CD14-positive monocyte (primary cell): Measurements from ENCODE around the gene PRSS16. TPM values are rescaled to one million over a fixed set of nuclear protein-coding genes. Genes with fewer than 3 reads are reported as not detected.

Experiments used
- DNase-seq, 3 donors: peaks; one replicate each; pipeline ENCODE4 v3.0.0-alpha.2; 2011 to 2022
- H2AFZ ChIP-seq: 2 replicates; pipeline ENCODE4 v1.6.0; 2012; ENCODE audit warnings: mild to moderate bottlenecking, low read depth, low read length, inconsistent platforms; ENCODE audit not compliant: insufficient read depth, poor library complexity, severe bottlenecking
- H3K27ac ChIP-seq, 2 donors: 1 replicate in 1 of 2; 2 replicates in 1 of 2; pipeline ENCODE4 v1.5.1; 2012 to 2013; ENCODE audit warnings: low read length in 2 of 2, control low read depth in 1 of 2, inconsistent platforms in 1 of 2, low read depth in 1 of 2, mild to moderate bottlenecking in 1 of 2
- H3K27me3 ChIP-seq, 2 donors: one replicate each; pipeline versions ENCODE4 v1.6.0 to v1.6.1; 2011 to 2013; ENCODE audit warnings: low read length in 2 of 2; ENCODE audit not compliant: control insufficient read depth in 2 of 2, insufficient read depth in 2 of 2
- H3K36me3 ChIP-seq, 2 donors: replicated peaks in 1 of 2; 1 replicate in 1 of 2; 2 replicates in 1 of 2; pipeline versions ENCODE4 v1.5.1 to v1.6.1; 2012 to 2013; ENCODE audit warnings: low read length in 2 of 2, control low read depth in 1 of 2, inconsistent platforms in 1 of 2, mild to moderate bottlenecking in 1 of 2; ENCODE audit not compliant: insufficient read depth in 2 of 2, control insufficient read depth in 1 of 2
- H3K4me1 ChIP-seq, 2 donors: 1 replicate in 1 of 2; 2 replicates in 1 of 2; pipeline versions ENCODE4 v1.5.1 to v1.6.1; 2012 to 2013; ENCODE audit warnings: low read length in 2 of 2, control low read depth in 1 of 2, inconsistent platforms in 1 of 2, mild to moderate bottlenecking in 1 of 2, moderate library complexity in 1 of 2; ENCODE audit not compliant: insufficient read depth in 2 of 2, control insufficient read depth in 1 of 2
- H3K4me2 ChIP-seq: replicated peaks from 2 replicates; pipeline ENCODE3; 2012; ENCODE audit warnings: low read length, moderate library complexity, mild to moderate bottlenecking; ENCODE audit not compliant: poor library complexity, severe bottlenecking; ENCODE audit errors: extremely low read depth
- H3K4me3 ChIP-seq, 3 experiments: fragments of 200-600 bp in 1 of 3; sonication (generic) in 1 of 3; replicated peaks in 1 of 3; 1 replicate in 2 of 3; 2 replicates in 1 of 3; pipeline ENCODE4 v1.5.1; 2011 to 2013; ENCODE audit warnings: low read length in 3 of 3, mild to moderate bottlenecking in 3 of 3, control low read depth in 2 of 3, low read depth in 2 of 3, inconsistent platforms in 1 of 3, moderate library complexity in 1 of 3
- H3K79me2 ChIP-seq: 2 replicates; pipeline ENCODE4 v1.6.0; 2012; ENCODE audit warnings: mild to moderate bottlenecking, control low read depth, inconsistent platforms, low read length, moderate library complexity; ENCODE audit not compliant: insufficient read depth
- H3K9ac ChIP-seq: 2 replicates; pipeline ENCODE4 v1.6.0; 2017; ENCODE audit warnings: low read length, mild to moderate bottlenecking; ENCODE audit not compliant: insufficient read depth, poor library complexity, severe bottlenecking
- H3K9me3 ChIP-seq, 2 donors: replicated peaks in 1 of 2; 1 replicate in 1 of 2; 2 replicates in 1 of 2; pipeline versions ENCODE4 v1.5.1 to v1.6.1; 2012 to 2013; ENCODE audit warnings: low read length in 2 of 2, control low read depth in 1 of 2; ENCODE audit not compliant: control insufficient read depth in 1 of 2, insufficient read depth in 1 of 2
- H4K20me1 ChIP-seq: 2 replicates; pipeline ENCODE4 v1.6.0; 2012; ENCODE audit warnings: mild to moderate bottlenecking, low read length, control low read depth, moderate library complexity; ENCODE audit not compliant: insufficient read depth
- H3K27ac Mint-ChIP-seq, 7 donors: one replicate each; pipeline ENCODE4 v1.8.0; 2020; ENCODE audit warnings: mild to moderate bottlenecking in 7 of 7, mixed read lengths in 7 of 7, moderate library complexity in 6 of 7, inconsistent platforms in 2 of 7
- H3K27me3 Mint-ChIP-seq, 3 donors: one replicate each; pipeline ENCODE4 v1.8.0; 2021 to 2022; ENCODE audit warnings: low read depth in 3 of 3, mild to moderate bottlenecking in 3 of 3, mixed read lengths in 3 of 3, moderate library complexity in 3 of 3, inconsistent platforms in 1 of 3
- H3K36me3 Mint-ChIP-seq, 2 donors: one replicate each; pipeline ENCODE4 v1.8.0; 2020; ENCODE audit warnings: mixed read lengths in 2 of 2, inconsistent platforms in 1 of 2, mild to moderate bottlenecking in 1 of 2
- H3K4me1 Mint-ChIP-seq: one replicate; pipeline ENCODE4 v1.8.0; 2020; ENCODE audit warnings: mild to moderate bottlenecking, mixed read lengths
- H3K4me3 Mint-ChIP-seq, 2 donors: one replicate each; pipeline ENCODE4 v1.8.0; 2020; ENCODE audit warnings: mild to moderate bottlenecking in 2 of 2, mixed read lengths in 2 of 2, moderate library complexity in 1 of 2
- H3K9me3 Mint-ChIP-seq, 7 donors: one replicate each; pipeline ENCODE4 v1.8.0; 2020 to 2022; ENCODE audit warnings: mixed read lengths in 7 of 7, mild to moderate bottlenecking in 6 of 7, moderate library complexity in 6 of 7, inconsistent platforms in 2 of 7
- CTCF ChIP-seq: fragments of 200-600 bp; IDR thresholded peaks from one replicate; pipeline ENCODE4 v1.8.0; 2022; ENCODE audit warnings: antibody characterized with exemption, mild to moderate bottlenecking
- WGBS: methylation state at CpG from one replicate; pipeline ENCODE4 v1.1.5; 2013; ENCODE audit warnings: missing lambda C conversion rate; ENCODE audit not compliant: insufficient coverage; 5-methylcytosine and 5-hydroxymethylcytosine counted together
- intact Hi-C, 2 donors: fragments of 100-400 bp; cut with micrococcal nuclease; formaldehyde crosslinking; loops; one replicate each; pipeline versions ENCODE4 v1.15.0 to v1.15.1; 2023
- polyA plus RNA-seq, 3 donors: library from polyadenylated mRNA; depleted of rRNA in 1 of 3; unstranded in 2 of 3; stranded (reverse) in 1 of 3; fragments of 300-500 nt in 2 of 3; fragments of >200 nt in 1 of 3; fragmentation: Illumina TruSeq in 2 of 3; gene quantifications; 1 replicate in 2 of 3; 2 replicates in 1 of 3; pipeline ENCODE4 v1.2.3, GENCODE V29; 2012 to 2021

Gene PRSS16
- polyA plus RNA-seq, 3 donors = not detected

GRCh38 chr6:27280540-27281000 lies 33.1 kb downstream of the PRSS16 start:
- Histone ChIP-seq H3K9me3 (peaks cover 36 to 81% of the 10 kb centered on the region in 2 donors), H3K4me1 (no peaks in the 10 kb centered on the region), H3K79me2 (no peaks in the 10 kb centered on the region), H3K27ac (no peak overlapping the region), H3K9ac (no peak overlapping the region), H3K27me3 (peaks cover 75 to 92% of the 10 kb centered on the region in 2 donors), H3K4me2 (no peak overlapping the region), H2AFZ (no peak overlapping the region), H3K4me3 (no peak overlapping the region), H3K36me3 (no peaks in the 10 kb centered on the region), H4K20me1 (no peaks in the 10 kb centered on the region)
- H3K9me3 Mint-ChIP-seq = peaks cover 23 to 72% (median 60%) of the 10 kb centered on the region in 7 donors
- no peak overlapping the region for H3K27ac Mint-ChIP-seq
- H3K4me3 Mint-ChIP-seq = peak overlapping the region in 1 of 2 donors; percentile 79
- peaks cover 5% of the 10 kb centered on the region for H3K4me1 Mint-ChIP-seq
- 13% methylated on average over 4 of the region's 9 CpGs for WGBS
- H3K27me3 Mint-ChIP-seq = peaks cover 71 to 97% (median 91%) of the 10 kb centered on the region in 3 donors
- peaks cover 0 to 9% of the 10 kb centered on the region in 2 donors for H3K36me3 Mint-ChIP-seq
- no peak for TF ChIP-seq CTCF
- intact Hi-C loops = no loop called here
- no peak for DNase-seq

GRCh38 chr6:27281105-27281539 lies 33.6 kb downstream of the PRSS16 start:
- H3K27ac Mint-ChIP-seq = no peak overlapping the region

More at GRCh38 chr6:27281105-27281539, 33.6 kb downstream of the PRSS16 start:
- Histone ChIP-seq H3K27me3 (peaks cover 75 to 93% of the 10 kb centered on the region in 2 donors), H3K4me3 (no peak overlapping the region), H3K79me2 (no peaks in the 10 kb centered on the region), H3K4me1 (no peaks in the 10 kb centered on the region), H4K20me1 (no peaks in the 10 kb centered on the region), H3K9ac (no peak overlapping the region), H3K9me3 (peaks cover 36 to 80% of the 10 kb centered on the region in 2 donors), H3K27ac (no peak overlapping the region), H2AFZ (no peak overlapping the region), H3K36me3 (no peaks in the 10 kb centered on the region), H3K4me2 (no peak overlapping the region)
- intact Hi-C loops = no loop called here
- peaks cover 0 to 9% of the 10 kb centered on the region in 2 donors for H3K36me3 Mint-ChIP-seq
- no peak for DNase-seq
- H3K9me3 Mint-ChIP-seq = peaks cover 25 to 72% (median 63%) of the 10 kb centered on the region in 7 donors
- H3K4me1 Mint-ChIP-seq = peaks cover 5% of the 10 kb centered on the region
- peak overlapping the region in 1 of 2 donors; percentile 79 for H3K4me3 Mint-ChIP-seq
- peaks cover 70 to 98% (median 91%) of the 10 kb centered on the region in 3 donors for H3K27me3 Mint-ChIP-seq
- TF ChIP-seq CTCF = no peak
- 0% methylated on average over 1 of the region's 13 CpGs for WGBS
